Measurements from ENCODE around the gene AKR1C2.

DNA sequence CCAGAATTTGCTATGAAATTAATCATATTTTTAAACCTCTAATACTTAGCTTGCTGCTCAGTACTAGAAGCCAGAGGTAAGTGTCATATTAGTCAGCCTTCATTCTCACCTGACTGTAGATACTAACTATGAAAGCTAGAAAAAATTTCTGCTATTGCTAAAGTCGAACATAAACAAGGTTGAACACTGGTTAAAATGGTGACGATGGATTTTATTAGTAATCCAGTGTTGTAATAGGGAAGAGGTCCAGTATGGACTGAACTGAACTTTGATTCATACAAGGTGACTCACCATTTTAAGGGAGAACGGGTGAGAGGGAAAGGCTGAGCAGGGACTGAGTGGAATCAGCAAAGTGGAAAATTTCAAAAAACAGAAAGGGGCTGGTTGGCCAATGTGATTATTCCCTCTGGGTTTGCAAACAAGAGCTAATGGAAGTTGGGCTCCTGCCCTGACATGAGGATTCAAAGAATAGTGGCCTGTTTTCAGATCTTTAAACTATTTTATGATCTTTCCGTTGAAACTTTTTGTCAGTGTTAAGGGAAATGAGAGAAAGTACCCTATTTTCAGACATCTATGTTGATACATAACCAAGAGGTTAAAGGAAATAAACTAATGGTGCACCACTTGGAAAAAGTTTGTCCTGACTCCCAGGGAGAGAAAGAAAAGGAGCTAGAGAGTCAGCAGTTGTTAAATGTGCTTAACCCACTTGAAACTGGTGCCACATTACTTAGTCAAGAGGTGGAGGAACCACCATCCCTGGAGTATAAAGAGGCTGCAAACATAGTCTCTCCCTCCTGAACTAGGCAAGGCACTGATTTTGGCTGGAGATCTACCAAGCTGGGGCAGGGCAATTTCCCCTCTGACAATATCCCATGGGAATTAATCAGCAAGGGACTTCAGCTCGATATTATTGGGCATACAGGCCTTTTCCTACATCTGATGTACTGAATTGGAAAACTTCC, 55.7 kb downstream of the AKR1C2 start:
- TF ChIP-seq POLR2AphosphoS5 (IDR thresholded peaks at IDR 0.05; ENCODE audit: low read depth, low read length) (no peak), YY1 (IDR thresholded peaks at IDR 0.05; ENCODE audit: extremely low read depth, insufficient replicate concordance, low read depth, low read length) (no peak), EZH2 (IDR thresholded peaks at IDR 0.05) (no peak)
- TF ChIP-seq, protein P1, sequence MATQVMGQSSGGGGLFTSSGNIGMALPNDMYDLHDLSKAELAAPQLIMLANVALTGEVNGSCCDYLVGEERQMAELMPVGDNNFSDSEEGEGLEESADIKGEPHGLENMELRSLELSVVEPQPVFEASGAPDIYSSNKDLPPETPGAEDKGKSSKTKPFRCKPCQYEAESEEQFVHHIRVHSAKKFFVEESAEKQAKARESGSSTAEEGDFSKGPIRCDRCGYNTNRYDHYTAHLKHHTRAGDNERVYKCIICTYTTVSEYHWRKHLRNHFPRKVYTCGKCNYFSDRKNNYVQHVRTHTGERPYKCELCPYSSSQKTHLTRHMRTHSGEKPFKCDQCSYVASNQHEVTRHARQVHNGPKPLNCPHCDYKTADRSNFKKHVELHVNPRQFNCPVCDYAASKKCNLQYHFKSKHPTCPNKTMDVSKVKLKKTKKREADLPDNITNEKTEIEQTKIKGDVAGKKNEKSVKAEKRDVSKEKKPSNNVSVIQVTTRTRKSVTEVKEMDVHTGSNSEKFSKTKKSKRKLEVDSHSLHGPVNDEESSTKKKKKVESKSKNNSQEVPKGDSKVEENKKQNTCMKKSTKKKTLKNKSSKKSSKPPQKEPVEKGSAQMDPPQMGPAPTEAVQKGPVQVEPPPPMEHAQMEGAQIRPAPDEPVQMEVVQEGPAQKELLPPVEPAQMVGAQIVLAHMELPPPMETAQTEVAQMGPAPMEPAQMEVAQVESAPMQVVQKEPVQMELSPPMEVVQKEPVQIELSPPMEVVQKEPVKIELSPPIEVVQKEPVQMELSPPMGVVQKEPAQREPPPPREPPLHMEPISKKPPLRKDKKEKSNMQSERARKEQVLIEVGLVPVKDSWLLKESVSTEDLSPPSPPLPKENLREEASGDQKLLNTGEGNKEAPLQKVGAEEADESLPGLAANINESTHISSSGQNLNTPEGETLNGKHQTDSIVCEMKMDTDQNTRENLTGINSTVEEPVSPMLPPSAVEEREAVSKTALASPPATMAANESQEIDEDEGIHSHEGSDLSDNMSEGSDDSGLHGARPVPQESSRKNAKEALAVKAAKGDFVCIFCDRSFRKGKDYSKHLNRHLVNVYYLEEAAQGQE (IDR thresholded peaks at IDR 0.05; ENCODE audit: low read depth) = no peak

All from HCT116 (cell line).